Fibroblast of mammary gland (primary cell): ENCODE data around the gene CPEB4.

ENCODE experiments used
- DNase-seq: peaks from one replicate; pipeline ENCODE4 v3.0.0-alpha.2; 2010; ENCODE audit warnings: low read depth
- H3K4me3 ChIP-seq: 2 replicates; pipeline ENCODE4 v1.5.1; 2011; ENCODE audit warnings: low read depth, mild to moderate bottlenecking, low read length, moderate library complexity; ENCODE audit not compliant: control insufficient read depth
- TF ChIP-seq, protein P1 (sequence below): conservative IDR thresholded peaks from 2 replicates; pipeline ENCODE4 v1.5.1; 2011; ENCODE audit warnings: low read depth, low read length, inconsistent platforms; ENCODE audit not compliant: control insufficient read depth, insufficient read depth

The CPEB4 gene

DNA sequence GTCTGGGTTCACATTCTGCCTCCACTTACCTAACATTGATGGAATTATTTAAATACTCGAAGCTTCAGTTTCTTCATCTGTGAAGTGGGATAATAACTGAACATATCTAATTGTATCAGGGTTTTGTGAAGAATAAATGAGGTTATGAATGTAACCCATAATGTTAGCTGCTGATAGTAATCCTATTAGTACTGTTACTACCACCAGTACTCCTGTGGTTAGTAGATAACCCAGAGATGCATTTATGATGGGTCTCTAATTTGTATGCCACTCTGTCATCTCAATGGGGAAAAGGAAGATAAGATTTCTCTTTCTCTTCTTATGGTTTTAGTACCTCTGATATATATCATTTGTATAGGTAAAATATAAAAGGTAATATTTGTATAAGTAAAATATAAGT, 16.0 kb downstream of the CPEB4 start:
- TF ChIP-seq, protein P1, sequence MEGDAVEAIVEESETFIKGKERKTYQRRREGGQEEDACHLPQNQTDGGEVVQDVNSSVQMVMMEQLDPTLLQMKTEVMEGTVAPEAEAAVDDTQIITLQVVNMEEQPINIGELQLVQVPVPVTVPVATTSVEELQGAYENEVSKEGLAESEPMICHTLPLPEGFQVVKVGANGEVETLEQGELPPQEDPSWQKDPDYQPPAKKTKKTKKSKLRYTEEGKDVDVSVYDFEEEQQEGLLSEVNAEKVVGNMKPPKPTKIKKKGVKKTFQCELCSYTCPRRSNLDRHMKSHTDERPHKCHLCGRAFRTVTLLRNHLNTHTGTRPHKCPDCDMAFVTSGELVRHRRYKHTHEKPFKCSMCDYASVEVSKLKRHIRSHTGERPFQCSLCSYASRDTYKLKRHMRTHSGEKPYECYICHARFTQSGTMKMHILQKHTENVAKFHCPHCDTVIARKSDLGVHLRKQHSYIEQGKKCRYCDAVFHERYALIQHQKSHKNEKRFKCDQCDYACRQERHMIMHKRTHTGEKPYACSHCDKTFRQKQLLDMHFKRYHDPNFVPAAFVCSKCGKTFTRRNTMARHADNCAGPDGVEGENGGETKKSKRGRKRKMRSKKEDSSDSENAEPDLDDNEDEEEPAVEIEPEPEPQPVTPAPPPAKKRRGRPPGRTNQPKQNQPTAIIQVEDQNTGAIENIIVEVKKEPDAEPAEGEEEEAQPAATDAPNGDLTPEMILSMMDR = no peak
- H3K4me3 ChIP-seq = no peak overlapping the region
- no peak for DNase-seq

DNA sequence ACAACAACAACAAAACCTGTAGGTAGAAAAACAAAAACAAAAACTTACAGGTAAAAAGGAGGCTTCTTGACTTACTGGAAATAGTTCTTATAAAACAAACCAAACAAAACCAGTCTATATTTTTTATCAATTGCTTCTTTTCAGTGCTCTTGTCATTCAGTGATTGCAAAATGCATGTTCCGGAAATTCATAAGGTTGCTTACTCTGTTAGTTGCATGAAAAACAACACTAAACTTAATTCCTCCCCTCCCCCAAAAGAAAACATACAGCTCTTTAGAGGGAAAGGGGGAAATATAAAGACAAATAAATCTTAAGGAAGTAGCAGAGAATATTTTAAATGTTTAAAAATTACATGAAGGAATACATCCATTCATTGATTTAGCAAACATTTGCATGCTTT, 19.1 kb downstream of the CPEB4 start:
- TF ChIP-seq, protein P1 = no peak
- no peak for DNase-seq
- no peak overlapping the region for H3K4me3 ChIP-seq

DNA sequence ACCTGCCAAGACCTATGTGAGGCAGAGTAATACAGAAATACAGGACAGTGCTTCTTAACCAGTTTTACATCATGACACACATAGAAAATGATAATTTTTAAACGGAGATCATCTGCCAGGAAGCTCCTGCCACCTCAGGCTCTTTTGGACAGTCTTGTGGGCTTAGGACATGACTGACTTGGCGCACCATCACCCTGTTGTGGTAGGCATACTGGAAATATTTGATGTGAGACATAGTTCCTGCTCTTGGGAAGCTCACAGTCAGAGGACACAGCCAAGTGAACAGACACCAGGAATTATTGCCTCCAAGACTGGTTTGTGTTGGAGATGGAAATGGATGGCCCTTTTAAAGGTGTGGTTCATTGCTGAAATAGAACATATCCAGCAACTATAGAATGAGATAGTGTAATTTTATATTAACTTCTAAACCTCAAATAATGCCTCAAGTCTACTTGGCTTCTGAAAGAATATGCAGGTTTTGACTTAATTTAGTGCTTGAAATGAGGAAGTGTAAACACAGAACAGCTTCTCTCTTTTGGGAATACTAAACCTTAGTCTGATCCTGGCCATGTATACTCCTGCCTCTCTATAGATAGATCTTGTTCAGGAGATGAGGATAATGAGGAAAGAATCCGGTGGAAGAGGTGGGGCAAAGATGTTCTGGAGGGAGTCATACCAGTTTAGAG, 19.7 kb downstream of the CPEB4 start:
- DNase-seq = peak; percentile 33
- TF ChIP-seq, protein P1 = no peak
- H3K4me3 ChIP-seq = no peak overlapping the region

DNA sequence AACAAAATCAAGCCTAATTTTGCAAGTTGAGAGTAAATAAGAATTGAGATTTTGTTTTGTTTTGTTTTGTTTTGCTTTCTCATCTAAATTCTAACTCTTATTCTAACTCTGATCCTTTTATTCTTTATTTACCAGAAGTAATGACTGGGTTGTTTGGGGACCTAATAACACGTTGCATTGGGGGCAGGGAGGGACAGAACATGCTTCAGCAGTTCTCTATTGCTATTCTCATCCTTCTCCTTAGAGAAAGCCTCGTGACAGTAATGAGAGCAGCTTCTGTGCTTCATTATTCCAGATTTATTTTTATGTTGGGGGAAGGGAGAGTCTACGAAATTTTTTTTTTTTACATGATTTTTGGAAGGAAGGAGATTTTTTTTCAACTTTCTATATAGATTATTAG, 21.1 kb downstream of the CPEB4 start:
- no peak for DNase-seq
- TF ChIP-seq, protein P1 = no peak
- H3K4me3 ChIP-seq = no peak overlapping the region

DNA sequence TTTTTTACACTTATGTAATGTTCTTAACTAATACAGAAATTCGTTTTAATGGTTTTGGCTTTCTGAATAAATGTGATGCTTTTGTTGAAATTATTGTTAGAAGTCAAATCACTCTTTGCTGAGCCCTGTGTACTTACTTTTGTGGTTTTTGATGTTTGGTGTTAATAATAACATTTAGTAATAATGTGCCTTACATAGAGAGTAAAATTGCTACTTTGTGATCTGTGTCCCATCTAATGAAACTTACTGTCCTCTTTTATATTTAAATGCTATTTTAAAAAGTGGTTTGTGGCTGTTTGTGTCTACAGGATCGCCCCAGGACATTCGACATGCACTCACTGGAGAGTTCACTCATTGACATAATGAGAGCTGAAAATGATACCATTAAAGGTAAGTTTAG, 22.1 kb downstream of the CPEB4 start:
- H3K4me3 ChIP-seq = no peak overlapping the region
- TF ChIP-seq, protein P1 = no peak
- DNase-seq = no peak

DNA sequence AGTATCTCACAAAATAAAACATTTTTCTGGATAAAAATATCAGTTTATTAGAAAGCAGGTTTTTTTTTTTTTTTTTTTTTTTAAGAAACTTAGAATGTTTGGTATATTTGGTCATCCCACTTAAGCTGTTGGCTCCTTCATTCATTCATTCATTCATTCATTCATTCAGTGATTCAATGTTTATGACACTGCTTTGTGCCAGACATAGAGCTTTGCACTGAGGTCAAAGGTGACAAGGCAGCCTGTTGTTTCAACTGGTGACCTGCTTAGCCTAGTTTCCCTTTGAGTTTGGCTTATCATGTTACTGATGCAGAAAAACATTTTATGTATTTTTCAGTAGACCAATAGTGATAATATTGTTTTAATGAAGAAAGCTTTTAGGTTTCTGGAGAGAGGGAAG, 23.5 kb downstream of the CPEB4 start:
- H3K4me3 ChIP-seq = no peak overlapping the region
- TF ChIP-seq, protein P1 = no peak
- no peak for DNase-seq
